M059J (cell line): ENCODE measurements around the gene CMTR1. TPM values are rescaled to one million over a fixed set of nuclear protein-coding genes. Genes with fewer than 3 reads are reported as not detected.

Experiments used
- DNase-seq: peaks from one replicate; pipeline ENCODE4 v3.0.0-alpha.2; 2012; ENCODE audit warnings: low read depth
- total RNA-seq: library from RNA; depleted of rRNA; stranded (reverse); fragments of >200 nt; shearing (Covaris generic); gene quantifications from 2 replicates; pipeline ENCODE4 v1.2.3, GENCODE V29; 2014

Gene CMTR1
- total RNA-seq, 1 experiment from 2014 or later, result 81.1 TPM

DNA sequence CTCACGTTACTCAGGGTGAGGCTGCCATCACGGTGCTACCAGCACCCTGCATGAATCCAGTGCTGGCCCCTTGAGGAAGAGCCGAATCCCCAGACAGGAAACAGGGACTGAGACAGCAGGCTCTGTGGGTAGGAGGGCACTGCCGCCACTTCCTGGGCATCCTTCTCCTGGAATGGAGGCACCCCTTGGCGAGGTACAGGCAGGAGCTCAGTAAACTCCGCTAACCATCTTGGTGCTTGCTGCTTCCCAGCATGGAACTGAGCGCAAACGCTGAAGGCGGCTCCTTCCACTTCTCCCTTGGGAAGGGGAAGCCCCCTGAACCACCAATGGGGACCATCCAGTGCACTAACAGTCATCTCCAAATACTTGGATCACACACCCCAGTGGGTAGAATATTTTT lies 80.1 kb downstream of the CMTR1 start:
- no peak for DNase-seq

DNA sequence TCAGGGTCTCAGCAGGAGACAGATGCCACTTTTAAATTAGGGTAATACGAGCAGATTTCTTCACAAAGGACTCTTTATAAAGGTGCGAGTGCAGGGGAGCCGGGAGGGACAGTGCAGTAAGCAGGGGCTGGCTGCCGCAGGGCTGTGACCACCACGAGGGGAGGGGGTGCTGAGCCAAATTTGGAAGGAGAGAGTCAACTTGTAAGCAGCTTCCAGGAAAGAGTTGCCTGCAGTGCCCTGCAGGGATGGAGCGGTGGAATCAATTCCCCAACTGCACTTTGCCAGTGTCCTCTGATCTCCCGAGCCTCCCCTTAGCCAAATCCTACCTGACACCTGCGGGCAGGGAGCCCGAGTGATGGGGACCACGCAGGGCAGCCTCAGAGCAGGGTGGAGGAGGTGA lies 80.6 kb downstream of the CMTR1 start:
- no peak for DNase-seq

DNA sequence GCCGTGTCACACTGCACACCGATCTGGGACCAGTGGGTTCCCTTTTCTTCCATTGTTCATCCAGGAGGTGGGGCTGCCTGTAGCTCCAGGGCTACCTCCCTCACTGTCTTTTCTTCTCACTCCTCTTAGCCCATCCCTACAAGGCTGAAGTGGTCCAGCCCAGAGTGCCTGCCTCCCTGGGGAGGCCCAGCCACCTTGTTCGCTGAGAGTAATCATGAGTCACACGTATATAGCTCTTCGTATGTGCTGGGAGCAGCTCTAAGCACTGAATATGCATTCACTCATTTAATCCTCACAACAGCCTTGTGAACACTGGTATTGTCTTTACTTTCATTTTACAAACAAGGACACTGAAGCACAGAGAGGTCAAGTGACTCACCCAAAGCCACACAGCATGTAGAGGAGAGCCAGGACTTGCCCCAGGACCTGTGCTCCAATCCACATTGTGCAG lies 81.3 kb downstream of the CMTR1 start:
- DNase-seq, result peak; percentile 85

DNA sequence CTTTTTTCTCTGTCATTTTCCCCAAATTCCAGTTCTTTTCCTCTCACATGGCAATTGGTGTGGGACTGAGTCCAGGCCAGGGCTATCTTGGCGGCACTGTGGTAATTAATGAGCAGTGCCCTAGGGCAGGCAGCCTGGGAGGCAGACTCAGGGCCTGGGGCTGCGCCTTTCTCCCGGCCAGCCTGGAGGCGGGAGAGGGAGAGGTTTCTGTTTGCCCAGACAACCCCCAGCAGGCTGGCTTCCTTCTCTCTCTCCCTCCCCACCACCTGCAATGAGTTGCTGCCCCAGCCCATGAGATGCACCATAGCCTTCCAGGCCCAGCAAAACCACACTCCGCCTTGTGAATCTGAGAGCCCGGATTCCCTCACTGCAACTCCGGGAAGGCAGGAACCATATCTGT lies 81.8 kb downstream of the CMTR1 start:
- peak; percentile 76 for DNase-seq

DNA sequence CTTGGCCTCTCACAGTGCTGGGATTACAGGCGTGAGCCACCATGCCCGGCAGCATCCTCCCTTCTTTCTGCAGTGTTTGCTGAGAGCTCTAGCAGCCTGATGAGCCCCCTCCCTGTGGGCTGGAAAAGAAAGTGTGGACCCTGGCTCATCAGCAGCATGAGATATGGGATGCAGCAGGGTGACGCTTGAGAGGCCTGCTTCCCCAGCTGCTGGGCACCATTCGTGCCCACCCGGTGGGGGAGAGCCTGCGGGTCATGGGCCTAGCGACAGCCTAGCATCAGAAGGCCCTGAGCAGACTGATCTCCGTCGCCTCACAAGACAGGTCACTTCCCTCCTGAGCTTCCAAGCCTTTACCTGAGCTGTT lies 82.7 kb downstream of the CMTR1 start:
- DNase-seq, result no peak

GRCh38 chr6:37516076-37516919 lies 83.3 kb downstream of the CMTR1 start:
- DNase-seq, result peak; percentile 95

DNA sequence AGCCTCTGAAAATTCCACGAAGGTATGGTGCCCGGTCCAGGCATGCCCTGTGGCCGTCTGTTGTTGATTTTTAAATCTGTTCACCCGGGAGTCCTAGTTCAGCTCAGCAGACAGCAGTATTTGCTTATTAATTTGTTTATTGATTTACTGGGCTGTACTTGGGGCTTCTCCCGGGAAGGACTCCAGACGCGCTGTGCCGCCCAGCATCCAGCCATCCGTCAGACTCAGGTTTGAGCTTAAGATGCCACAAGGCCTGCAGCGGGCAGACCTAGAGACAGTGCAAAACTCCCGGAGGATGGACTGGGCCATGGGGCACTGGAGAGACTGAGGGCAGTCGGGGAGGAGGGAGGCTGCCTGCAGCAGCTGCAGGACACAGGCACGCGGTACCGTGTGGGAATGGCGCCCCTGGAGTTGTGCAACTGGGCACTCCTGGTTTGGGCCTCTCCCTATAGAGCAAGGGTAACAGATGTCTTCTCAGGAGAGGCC lies 83.9 kb downstream of the CMTR1 start:
- DNase-seq, result peak; percentile 41

DNA sequence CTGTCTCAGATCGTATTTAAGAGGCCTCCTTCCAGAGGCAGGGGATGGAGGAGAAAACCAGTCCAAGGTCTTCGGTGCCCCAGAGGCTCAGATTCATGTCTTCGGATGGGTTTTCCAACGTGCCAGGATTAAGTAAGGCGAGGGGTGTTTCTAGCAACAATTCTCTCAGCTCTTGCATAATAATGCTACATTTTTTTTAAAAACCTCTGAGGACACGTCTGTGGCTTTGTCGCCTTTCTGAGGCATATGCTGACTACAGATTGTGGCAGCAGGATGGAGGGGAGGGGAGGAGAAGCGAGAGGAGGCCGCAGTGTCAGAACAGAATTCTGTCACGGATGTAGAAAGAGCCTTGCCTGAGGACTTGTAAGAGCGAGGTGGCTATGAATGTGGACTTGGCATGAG lies 84.4 kb downstream of the CMTR1 start:
- DNase-seq, result peak; percentile 79

GRCh38 chr6:37518116-37518515 lies 85.1 kb downstream of the CMTR1 start:
- DNase-seq, result no peak

DNA sequence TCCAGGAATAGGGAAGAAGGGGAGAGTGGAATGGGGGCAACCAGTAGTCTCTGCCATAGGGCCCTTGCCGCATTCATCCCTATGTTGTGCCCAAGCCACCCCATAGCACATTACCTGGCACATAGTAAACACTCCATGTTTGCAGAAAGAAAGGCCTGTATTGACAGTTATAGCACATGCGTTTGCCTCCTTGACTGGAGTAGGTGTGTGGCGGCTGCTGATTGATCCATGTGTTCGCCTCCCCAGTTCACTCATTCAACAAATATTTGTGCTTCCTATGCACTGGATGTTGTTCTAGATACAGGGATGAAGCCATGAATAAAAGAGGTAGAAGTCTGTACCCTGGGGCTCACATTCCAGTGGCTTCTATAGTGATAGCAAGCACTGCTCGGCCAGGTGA lies 86.4 kb downstream of the CMTR1 start:
- DNase-seq, result no peak

GRCh38 chr6:37520926-37521325 lies 87.9 kb downstream of the CMTR1 start:
- DNase-seq, result no peak

DNA sequence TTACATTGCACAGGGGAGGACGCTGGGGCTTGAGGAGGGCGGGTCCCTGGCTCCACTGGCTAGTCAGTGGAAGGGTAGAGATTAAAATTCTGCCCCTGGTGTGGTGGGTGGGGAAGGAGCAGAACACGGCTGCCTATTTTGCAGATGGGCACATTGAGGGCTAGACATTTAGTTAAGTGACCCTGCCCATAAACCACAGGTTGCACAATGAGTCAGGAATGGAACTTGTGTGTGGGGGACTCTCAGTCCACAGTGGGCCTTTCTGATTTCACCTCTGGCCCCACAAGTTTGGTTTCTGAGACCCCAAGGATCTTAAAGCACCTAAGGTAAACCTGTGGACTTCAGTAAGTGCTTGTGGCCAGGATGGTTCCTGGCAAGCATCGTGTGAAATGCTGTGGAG lies 88.7 kb downstream of the CMTR1 start:
- no peak for DNase-seq

- no peak for DNase-seq
Observed at GRCh38 chr6:37522836-37523235, 89.8 kb downstream of the CMTR1 start.

DNA sequence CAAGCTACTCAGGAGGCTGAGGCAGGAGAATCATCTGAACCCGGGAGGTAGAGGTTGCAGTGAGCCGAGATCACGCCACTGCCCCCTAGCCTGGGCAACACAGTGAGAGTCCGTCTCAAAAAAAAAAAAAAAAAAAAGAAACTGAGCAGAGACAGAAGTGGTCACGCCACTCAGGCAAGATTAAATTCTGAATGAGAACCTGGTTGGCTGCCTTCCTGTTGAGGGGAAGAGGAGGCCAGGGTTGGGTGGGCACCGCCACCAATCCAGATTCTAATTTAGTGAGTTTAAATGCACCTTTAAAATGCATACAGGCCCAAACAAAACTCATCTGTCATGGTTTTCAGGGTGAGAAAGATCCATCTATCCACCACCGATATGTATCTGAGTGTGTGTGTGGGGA lies 90.4 kb downstream of the CMTR1 start:
- no peak for DNase-seq

DNA sequence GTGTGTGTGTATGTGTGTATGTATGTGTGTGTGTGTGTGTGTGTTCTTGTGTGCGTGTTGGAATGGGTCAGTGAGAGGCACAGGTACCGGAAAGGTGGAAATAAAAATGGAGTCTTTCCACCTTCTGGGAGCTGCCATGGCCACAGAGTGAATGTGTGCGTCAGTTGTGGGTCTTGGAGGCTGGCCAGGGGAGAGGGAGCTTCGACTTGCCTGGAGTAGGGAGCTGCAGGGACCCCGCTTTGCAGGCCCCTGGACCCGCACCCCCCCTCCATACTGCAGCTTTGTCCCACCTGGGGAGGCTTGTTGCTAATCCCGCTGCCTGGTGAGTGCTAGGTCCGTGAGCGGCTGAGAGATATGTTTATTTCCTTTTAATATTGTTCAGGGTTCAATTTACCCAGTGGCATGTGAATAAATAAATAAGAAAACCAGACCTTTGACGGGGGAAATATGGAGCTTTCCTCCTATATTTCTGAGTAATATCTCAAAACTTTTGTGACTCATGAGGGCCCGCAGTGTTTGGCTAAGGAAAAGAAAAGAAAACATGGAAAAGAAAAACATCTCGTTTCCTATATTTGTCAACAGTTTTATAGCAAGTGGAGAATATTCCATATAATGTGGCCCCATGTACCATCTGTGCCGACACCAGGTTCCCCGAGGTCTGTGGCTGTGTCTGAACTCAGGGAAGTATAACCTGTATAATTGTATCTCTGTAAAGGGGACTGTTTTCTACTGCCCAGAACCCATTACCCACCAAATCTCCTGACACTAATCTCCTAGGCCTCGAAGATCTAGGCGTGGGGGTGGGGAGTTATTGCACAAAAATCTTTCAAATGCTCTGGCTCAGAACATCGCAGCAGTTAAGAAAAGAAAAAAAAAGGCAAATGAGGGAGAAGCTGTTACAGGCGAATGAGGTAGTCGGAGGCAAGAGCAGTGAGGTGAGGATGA lies 91.3 kb downstream of the CMTR1 start:
- peak; percentile 82 for DNase-seq

- no peak for DNase-seq
Observed at GRCh38 chr6:37524970-37525318, 91.9 kb downstream of the CMTR1 start.

DNA sequence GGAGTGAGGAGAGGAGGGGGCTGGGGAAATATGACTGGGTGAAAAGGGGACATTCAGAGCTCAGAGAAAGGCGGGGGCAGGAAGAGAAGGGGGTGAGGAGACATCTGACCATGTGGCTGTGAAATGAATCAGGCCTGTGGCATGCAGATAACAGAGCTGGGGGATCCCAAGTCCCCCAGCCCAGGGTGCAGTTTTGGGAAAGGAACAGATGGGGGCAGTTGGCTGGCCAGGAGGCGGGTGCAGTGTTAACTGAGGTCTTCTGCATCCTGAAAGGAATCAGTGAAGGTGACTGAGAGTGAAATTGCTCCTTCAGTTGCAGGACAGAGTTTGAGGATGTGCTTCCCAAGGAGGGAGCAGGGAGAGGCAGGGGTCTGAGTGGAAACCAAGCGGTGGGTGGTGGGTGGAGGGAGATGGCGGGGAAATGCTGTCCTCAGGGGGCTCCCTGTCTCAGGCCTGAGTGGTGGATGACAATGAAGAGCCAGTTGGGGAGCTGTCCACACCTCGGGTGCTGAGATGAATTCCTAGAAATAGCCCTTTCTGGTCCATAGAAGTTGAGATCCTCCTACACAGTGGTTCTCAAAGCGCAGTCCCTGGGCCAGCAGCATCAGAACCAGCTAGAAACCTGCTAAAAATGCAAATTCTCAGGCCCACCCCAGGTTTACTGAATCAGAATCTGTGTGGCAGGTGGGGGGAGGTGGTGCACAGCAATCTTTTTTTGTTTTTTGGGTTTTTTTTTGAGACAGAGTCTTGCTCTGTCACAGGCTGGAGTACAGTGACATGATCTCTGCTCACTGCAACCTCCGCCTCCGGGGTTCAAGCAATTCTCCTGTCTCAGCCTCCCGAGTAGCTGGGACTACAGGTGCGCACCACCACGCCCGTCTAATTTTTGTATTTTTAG lies 92.7 kb downstream of the CMTR1 start:
- peak; percentile 57 for DNase-seq

DNA sequence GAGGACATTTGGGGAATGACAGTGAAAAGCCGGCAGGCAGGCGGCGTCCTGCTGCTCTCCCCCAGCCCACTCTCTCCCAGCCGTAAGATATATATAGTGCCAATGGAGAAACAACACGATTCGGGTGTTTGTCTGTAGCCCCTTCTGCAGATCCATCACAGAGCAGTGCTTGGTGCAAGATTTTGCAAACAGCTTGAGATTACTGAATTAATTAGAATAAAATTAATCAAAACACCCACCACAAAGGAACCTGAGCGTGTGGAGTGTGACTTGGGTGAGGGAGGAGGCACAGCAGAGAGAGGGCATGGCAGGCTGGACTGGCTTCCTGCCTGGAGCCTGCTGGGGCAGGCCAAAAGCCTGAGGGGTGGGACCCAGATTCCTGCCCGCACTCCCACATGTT lies 95.5 kb downstream of the CMTR1 start:
- DNase-seq, result no peak

- DNase-seq, result no peak
Observed at GRCh38 chr6:37530297-37530696, 97.3 kb downstream of the CMTR1 start.

DNA sequence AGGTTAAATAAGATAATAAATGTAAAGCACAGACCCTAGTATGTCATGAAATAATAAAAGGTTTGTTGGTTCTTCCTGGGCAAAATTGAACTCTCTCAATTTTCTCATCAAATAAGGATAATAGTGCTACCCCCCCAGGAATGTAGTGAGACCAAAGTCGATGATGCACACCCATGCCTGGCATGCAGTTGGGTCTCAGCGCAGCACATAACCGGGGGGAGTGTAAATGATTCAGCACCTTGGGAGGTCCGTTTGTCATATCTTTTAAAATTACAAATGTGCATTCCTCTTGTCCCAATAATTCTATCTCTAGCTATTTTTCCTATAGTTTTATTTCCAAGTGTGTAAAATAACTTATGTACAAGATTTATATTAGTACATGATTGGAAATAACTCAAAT lies 98.0 kb downstream of the CMTR1 start:
- peak; percentile 90 for DNase-seq
